Spleen (tissue), 11 donors: ENCODE measurements around the gene NAALADL2. TPM values are rescaled to one million over a fixed set of nuclear protein-coding genes. Genes with fewer than 3 reads are reported as not detected.

ENCODE experiments used
- DNase-seq: peaks from one replicate; pipeline ENCODE4 v3.0.0-alpha.2; 2020
- H3K27ac ChIP-seq, 8 donors: fragments of 200-600 bp; sonication (generic) in 7 of 8; 1 replicate in 4 of 8; 2 replicates in 4 of 8; pipeline versions ENCODE4 v1.5.0 to v1.8.0; 2016 to 2021; ENCODE audit warnings: inconsistent platforms in 4 of 8, mild to moderate bottlenecking in 4 of 8, moderate library complexity in 1 of 8
- H3K27me3 ChIP-seq, 7 donors: fragments of 200-600 bp; sonication (generic) in 6 of 7; replicated peaks in 1 of 7; 1 replicate in 4 of 7; 2 replicates in 3 of 7; pipeline versions ENCODE4 v1.5.0 to v1.8.0; 2016 to 2021; ENCODE audit warnings: inconsistent platforms in 3 of 7, mild to moderate bottlenecking in 1 of 7
- H3K36me3 ChIP-seq, 6 donors: fragments of 200-600 bp; sonication (generic) in 5 of 6; 1 replicate in 4 of 6; 2 replicates in 2 of 6; pipeline versions ENCODE4 v1.5.0 to v1.8.0; 2016 to 2021; ENCODE audit warnings: inconsistent platforms in 2 of 6
- H3K4me1 ChIP-seq, 6 donors: fragments of 200-600 bp; sonication (generic) in 5 of 6; 1 replicate in 3 of 6; 2 replicates in 3 of 6; pipeline versions ENCODE4 v1.5.0 to v1.8.0; 2016 to 2021; ENCODE audit warnings: inconsistent platforms in 3 of 6
- H3K4me3 ChIP-seq, 8 donors: fragments of 200-600 bp; sonication (generic) in 7 of 8; 1 replicate in 4 of 8; 2 replicates in 4 of 8; pipeline versions ENCODE4 v1.5.0 to v1.8.0; 2016 to 2021; ENCODE audit warnings: inconsistent platforms in 4 of 8, mild to moderate bottlenecking in 4 of 8, moderate library complexity in 2 of 8
- H3K9me3 ChIP-seq, 8 donors: fragments of 200-600 bp; sonication (generic) in 7 of 8; 1 replicate in 4 of 8; 2 replicates in 4 of 8; pipeline versions ENCODE4 v1.5.0 to v1.8.0; 2016 to 2021; ENCODE audit warnings: inconsistent platforms in 4 of 8
- CTCF ChIP-seq, 11 experiments: fragments of 200-600 bp in 7 of 11; fragments of 450-650 bp in 4 of 11; sonication (generic) in 4 of 11; IDR thresholded peaks in 8 of 11; conservative IDR thresholded peaks in 3 of 11; 1 replicate in 7 of 11; 2 replicates in 4 of 11; pipeline versions ENCODE4 v1.4.0 to v1.8.0; 2016 to 2021; ENCODE audit warnings: antibody characterized with exemption in 11 of 11, inconsistent platforms in 4 of 11, mild to moderate bottlenecking in 1 of 11
- POLR2A ChIP-seq, 3 donors: fragments of 450-650 bp; IDR thresholded peaks; one replicate each; pipeline ENCODE4 v1.5.1; 2017; ENCODE audit warnings: antibody characterized with exemption in 3 of 3, mild to moderate bottlenecking in 1 of 3
- POLR2AphosphoS5 ChIP-seq, 3 donors: sonication (generic); formaldehyde crosslinking; IDR thresholded peaks; one replicate each; pipeline ENCODE4 v1.5.1; 2017; ENCODE audit warnings: antibody characterized with exemption in 3 of 3
- WGBS, 5 donors: extraction: QIAGEN DNeasy Blood & Tissue Kit in 3 of 5; methylation state at CpG; one replicate each; pipeline versions ENCODE4 v1.1.5 to v1.1.7; 2013 to 2018; 5-methylcytosine and 5-hydroxymethylcytosine counted together
- intact Hi-C: fragments of 100-400 bp; cut with DNase I; formaldehyde crosslinking; loops from one replicate; pipeline ENCODE4 v1.15.0; 2023; ENCODE audit warnings: low total_unique reads
- polyA plus RNA-seq, 3 donors: library from polyadenylated mRNA; stranded (reverse); fragments of 200-250 nt; gene quantifications; one replicate each; pipeline ENCODE4 v1.2.1, GENCODE V29; 2013
- total RNA-seq, 7 donors: library from RNA; depleted of rRNA in 3 of 7; stranded (reverse); fragments of >200 nt in 3 of 7; fragmentation: NEBNext Ultra II Directional in 4 of 7; extraction: Animal tissue kit (Norgen Biotek cat#: 25700) in 4 of 7; gene quantifications; one replicate each; pipeline versions ENCODE4 v1.1.0 to v1.2.1, GENCODE V29; 2016 to 2021
- donor health status: healthy with polysubstance abuse.
- donor health status: DM: no; HTN: no; CAD: no; lungs with moderate emphysema.
- donor health status: DM: no; HTN: no; CAD: no.
- donor health status: Bipolar disorder and iron deficiency.
- donor health status: healthy.
- donor health status: DM: no; HTN: no; CAD: no.
- donor health status: DM: yes; HTN: yes; CAD: no.

The NAALADL2 gene
- total and polyA plus RNA-seq, 10 donors, result 0.09 to 14.4 (median 6.4) TPM

- Histone ChIP-seq H3K4me3 (no peak overlapping the region), H3K4me1 (no peaks in the 10 kb centered on the region), H3K9me3 (no peaks in the 10 kb centered on the region), H3K36me3 (no peaks in the 10 kb centered on the region), H3K27me3 (no peaks in the 10 kb centered on the region), H3K27ac (no peak overlapping the region)
- TF ChIP-seq POLR2A (IDR thresholded peaks at IDR 0.05) (no peak), POLR2AphosphoS5 (IDR thresholded peaks at IDR 0.05) (no peak), CTCF (IDR thresholded peaks at IDR 0.05 in 8 of 11, conservative IDR thresholded peaks at IDR 0.05 in 3 of 11) (no peak)
- intact Hi-C loops, result no loop called here
- 81 to 93% (median 83%) methylated on average over 6 of the region's 6 CpGs for WGBS, 5 donors
- no peak for DNase-seq
Measured at GRCh38 chr3:175224051-175224450, 364.9 kb downstream of the NAALADL2 start.

- TF ChIP-seq CTCF (IDR thresholded peaks at IDR 0.05 in 8 of 11, conservative IDR thresholded peaks at IDR 0.05 in 3 of 11) (no peak), POLR2A (IDR thresholded peaks at IDR 0.05) (no peak), POLR2AphosphoS5 (IDR thresholded peaks at IDR 0.05) (no peak)
- intact Hi-C loops, result no loop called here
- Histone ChIP-seq H3K9me3 (no peaks in the 10 kb centered on the region), H3K27me3 (no peaks in the 10 kb centered on the region), H3K4me1 (no peaks in the 10 kb centered on the region), H3K4me3 (no peak overlapping the region), H3K27ac (no peak overlapping the region), H3K36me3 (no peaks in the 10 kb centered on the region)
- 82 to 94% (median 84%) methylated on average over 3 of the region's 3 CpGs for WGBS, 5 donors
- no peak for DNase-seq
Measured at GRCh38 chr3:175226444-175226843, 367.3 kb downstream of the NAALADL2 start.

- Histone ChIP-seq H3K27ac (no peak overlapping the region), H3K27me3 (no peaks in the 10 kb centered on the region), H3K36me3 (no peaks in the 10 kb centered on the region), H3K4me1 (no peaks in the 10 kb centered on the region), H3K4me3 (no peak overlapping the region), H3K9me3 (no peaks in the 10 kb centered on the region)
- intact Hi-C loops, result no loop called here
- WGBS, 5 donors, result 69 to 87% (median 80%) methylated on average over 3 of the region's 3 CpGs
- TF ChIP-seq POLR2A (IDR thresholded peaks at IDR 0.05) (no peak), POLR2AphosphoS5 (IDR thresholded peaks at IDR 0.05) (no peak), CTCF (IDR thresholded peaks at IDR 0.05 in 8 of 11, conservative IDR thresholded peaks at IDR 0.05 in 3 of 11) (no peak)
- no peak for DNase-seq
Measured at GRCh38 chr3:175227126-175227525, 368.0 kb downstream of the NAALADL2 start.

- H3K4me1 ChIP-seq, result no peaks in the 10 kb centered on the region
- TF ChIP-seq POLR2A (IDR thresholded peaks at IDR 0.05) (no peak), CTCF (IDR thresholded peaks at IDR 0.05 in 8 of 11, conservative IDR thresholded peaks at IDR 0.05 in 3 of 11) (no peak), POLR2AphosphoS5 (IDR thresholded peaks at IDR 0.05) (no peak)
- H3K4me3 ChIP-seq, result no peak overlapping the region
- intact Hi-C loops, result no loop called here
- no peaks in the 10 kb centered on the region for H3K27me3 ChIP-seq
- no peaks in the 10 kb centered on the region for H3K9me3 ChIP-seq
- H3K27ac ChIP-seq, result no peak overlapping the region
- 75 to 85% (median 80%) methylated on average over 3 of the region's 3 CpGs for WGBS, 5 donors
- H3K36me3 ChIP-seq, result no peaks in the 10 kb centered on the region
- no peak for DNase-seq
Measured at GRCh38 chr3:175233957-175234940, 375.1 kb downstream of the NAALADL2 start.
